ENCODE measurements around the gene OBP2A. TPM values are rescaled to one million over a fixed set of nuclear protein-coding genes. Genes with fewer than 3 reads are reported as not detected.
A peak's percentile ranks its signal among the peaks of the same experiment; 100 is the strongest.
"Not testable (repeated sequence)": the region's sequence is repeated elsewhere in the genome, so short reads cannot be mapped to it uniquely, and the experiment has no call there.

OBP2A gene
- total and polyA plus RNA-seq, 9 donors, result 1.4 to 7.8 (median 4.8) TPM; not detected in 5

- Histone ChIP-seq H3K27me3 (no peaks in the 10 kb centered on the region), H3K9me3 (no peaks in the 10 kb centered on the region), H3K27ac (no peak overlapping the region), H3K4me3 (no peak overlapping the region), H3K4me1 (ENCODE audit: insufficient read depth) (no peaks in the 10 kb centered on the region), H3K36me3 (no peaks in the 10 kb centered on the region)
- 73 to 83% (median 75%) methylated on average over 18 of the region's 18 CpGs for WGBS, 3 donors
- intact Hi-C loops (cut with DNase I), result no loop called here
- TF ChIP-seq CTCF (IDR thresholded peaks at IDR 0.05) (no peak), EP300 (IDR thresholded peaks at IDR 0.05) (no peak), POLR2A (IDR thresholded peaks at IDR 0.05) (no peak)
- peak in 1 of 5 donors; percentile 2 for DNase-seq
These were observed 818 bp upstream of the OBP2A start for GRCh38 chr9:135544981-135545635.

GRCh38 chr9:135546792-135547617 lies 1.1 kb downstream of the OBP2A start:
- intact Hi-C loops (cut with DNase I); H3K4me1 ChIP-seq (ENCODE audit: insufficient read depth); H3K9me3 ChIP-seq; H3K27me3 ChIP-seq; H3K27ac ChIP-seq; H3K4me3 ChIP-seq; H3K36me3 ChIP-seq; DNase-seq: not testable (repeated sequence)
- 80 to 88% (median 87%) methylated on average over 8 to 21 of the region's 21 CpGs for WGBS, 3 donors

- TF ChIP-seq EP300 (IDR thresholded peaks at IDR 0.05) (no peak), POLR2A (IDR thresholded peaks at IDR 0.05) (no peak), CTCF (IDR thresholded peaks at IDR 0.05) (no peak)
- intact Hi-C loops (cut with DNase I), result no loop called here
- Histone ChIP-seq H3K4me1 (ENCODE audit: insufficient read depth) (no peaks in the 10 kb centered on the region), H3K36me3 (no peaks in the 10 kb centered on the region), H3K4me3 (no peak overlapping the region), H3K9me3 (no peaks in the 10 kb centered on the region), H3K27me3 (no peaks in the 10 kb centered on the region), H3K27ac (no peak overlapping the region)
- WGBS, 3 donors, result 75 to 88% (median 83%) methylated on average over 27 to 28 of the region's 28 CpGs
- no peak for DNase-seq
These were observed 2.1 kb downstream of the OBP2A start for GRCh38 chr9:135547756-135548736.

- H3K36me3 ChIP-seq; H3K27ac ChIP-seq; DNase-seq; H3K9me3 ChIP-seq; H3K27me3 ChIP-seq; H3K4me1 ChIP-seq (ENCODE audit: insufficient read depth); H3K4me3 ChIP-seq; intact Hi-C loops (cut with DNase I): not testable (repeated sequence)
- WGBS, 3 donors, result 70 to 78% (median 74%) methylated on average over 17 to 28 of the region's 28 CpGs
These were observed 3.8 kb downstream of the OBP2A start for GRCh38 chr9:135549478-135550343.

All from ovary (tissue), 9 donors.